M059J (cell line): ENCODE measurements around the gene ANKH. TPM values are rescaled to one million over a fixed set of nuclear protein-coding genes. Genes with fewer than 3 reads are reported as not detected.
A peak's percentile ranks its signal among the peaks of the same experiment; 100 is the strongest.
"Not testable (repeated sequence)": the region's sequence is repeated elsewhere in the genome, so short reads cannot be mapped to it uniquely, and the experiment has no call there.

Experiments
- DNase-seq: peaks from one replicate; pipeline ENCODE4 v3.0.0-alpha.2; 2012; ENCODE audit warnings: low read depth
- total RNA-seq: library from RNA; depleted of rRNA; stranded (reverse); fragments of >200 nt; shearing (Covaris generic); gene quantifications from 2 replicates; pipeline ENCODE4 v1.2.3, GENCODE V29; 2014

ANKH gene
- total RNA-seq, 1 experiment from 2014 or later: 20.8 TPM

DNA sequence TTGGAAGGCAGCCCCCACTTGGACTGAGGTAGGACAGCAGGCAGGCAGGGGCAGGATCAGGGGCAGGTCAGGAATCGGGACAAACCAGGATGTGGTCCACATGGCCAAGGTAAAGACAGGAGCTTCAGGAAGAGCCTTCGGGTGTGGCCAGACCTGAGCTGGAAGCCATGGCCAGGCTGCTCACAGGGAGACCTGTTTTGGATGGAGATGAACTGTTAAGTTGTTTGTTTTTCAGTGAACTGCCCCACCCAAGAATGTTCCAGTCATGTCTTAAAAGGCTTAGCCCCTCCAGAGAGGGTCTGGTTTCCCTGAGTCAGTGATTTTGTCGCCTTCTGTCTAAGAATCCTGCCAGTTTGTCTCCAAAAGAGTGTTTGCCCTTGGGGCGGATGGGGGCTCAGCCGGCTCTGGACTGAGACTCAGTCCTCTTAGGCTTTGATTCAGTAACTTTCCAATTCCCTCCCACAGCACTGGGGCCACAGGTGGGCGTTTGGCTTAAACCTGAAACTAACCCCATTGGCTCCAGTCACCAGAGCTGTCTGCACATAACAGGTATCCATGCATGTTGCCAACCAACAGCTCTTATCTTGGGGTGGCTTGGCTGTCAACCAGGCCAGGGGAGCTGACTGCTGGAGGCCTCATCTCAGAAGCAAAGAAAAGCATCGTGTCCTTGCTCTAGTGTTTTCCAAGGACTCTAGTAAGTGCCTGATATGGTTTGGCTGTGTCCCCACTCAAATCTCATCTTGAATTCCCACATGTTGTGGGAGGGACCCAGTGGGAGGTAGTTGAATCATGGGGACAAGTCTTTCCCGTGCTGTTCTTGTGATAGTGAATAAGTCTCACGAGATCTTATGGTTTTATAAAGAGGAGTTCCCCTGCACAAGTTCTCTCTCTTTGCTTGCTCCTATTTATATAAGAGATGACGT lies 11.3 kb upstream of the ANKH start:
- no peak for DNase-seq

DNA sequence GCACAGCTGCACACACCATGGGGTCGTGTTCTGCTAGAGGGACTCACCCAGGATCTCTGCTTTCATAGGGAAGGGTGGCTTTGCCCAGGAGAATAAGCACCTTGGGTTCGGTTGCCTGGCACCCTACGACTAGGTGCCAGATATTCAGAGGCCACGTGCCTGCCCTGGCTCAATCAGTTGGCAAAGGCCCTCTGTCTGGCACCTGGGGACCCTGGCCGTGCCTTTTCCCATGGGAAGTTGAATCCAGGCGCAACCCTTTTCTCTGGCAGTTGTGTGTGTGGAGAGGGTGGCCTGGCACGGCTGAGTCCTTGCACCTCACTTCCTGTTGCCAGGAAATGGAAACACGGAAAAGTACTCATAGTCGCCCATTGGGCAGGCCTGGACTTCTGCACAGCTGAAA lies 10.2 kb upstream of the ANKH start:
- DNase-seq: no peak

DNA sequence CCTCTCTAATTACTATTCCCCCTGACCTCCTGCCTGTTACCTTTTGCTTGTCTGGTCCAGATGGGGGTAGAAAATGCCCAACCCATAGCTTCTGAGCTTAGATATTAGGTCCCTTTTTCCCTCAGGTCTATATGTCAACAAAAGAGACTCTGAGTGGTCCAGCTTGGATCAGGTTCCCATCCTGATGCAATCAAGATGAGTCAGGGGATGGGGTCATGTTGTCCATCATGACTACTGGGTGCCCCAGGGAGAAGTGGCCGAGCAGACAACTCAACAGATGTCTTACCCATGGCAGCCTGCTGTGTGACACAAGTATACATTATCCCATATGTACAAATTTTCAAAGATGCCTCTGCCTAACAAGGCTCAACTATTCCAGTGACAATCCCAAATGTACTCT lies 9.1 kb upstream of the ANKH start:
- DNase-seq: peak; percentile 34

DNA sequence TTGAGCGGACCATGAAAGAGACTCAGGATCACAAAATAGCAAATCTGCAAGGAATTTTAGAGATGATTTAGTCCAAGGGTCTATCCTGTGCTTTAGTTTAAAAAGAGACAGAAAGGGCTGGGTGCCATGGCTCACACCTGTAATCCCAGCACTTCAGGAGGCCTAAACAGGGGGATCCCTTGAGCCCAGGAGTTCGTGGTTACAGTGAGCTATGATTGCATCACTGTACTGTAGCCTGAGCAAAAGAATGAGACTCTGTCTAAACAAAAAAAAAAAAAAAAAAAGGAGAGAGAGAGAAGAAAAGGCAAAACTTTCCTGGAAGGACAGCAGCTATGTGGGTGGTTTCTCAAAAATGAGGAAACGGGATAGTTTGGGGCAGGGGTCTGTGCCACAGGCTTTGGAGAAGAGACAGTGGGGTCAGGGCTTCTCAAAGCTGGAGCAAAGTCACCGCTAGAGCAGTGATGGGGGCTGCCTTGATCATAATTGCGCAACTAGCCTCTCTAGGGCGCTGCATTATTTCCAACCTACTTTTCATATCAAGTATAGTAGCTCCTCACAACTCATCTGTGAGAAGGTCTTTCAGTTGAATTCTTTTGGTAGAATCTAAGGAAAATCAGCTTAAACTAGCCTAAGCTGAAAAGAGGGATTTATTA lies 8.5 kb upstream of the ANKH start:
- no peak for DNase-seq

DNA sequence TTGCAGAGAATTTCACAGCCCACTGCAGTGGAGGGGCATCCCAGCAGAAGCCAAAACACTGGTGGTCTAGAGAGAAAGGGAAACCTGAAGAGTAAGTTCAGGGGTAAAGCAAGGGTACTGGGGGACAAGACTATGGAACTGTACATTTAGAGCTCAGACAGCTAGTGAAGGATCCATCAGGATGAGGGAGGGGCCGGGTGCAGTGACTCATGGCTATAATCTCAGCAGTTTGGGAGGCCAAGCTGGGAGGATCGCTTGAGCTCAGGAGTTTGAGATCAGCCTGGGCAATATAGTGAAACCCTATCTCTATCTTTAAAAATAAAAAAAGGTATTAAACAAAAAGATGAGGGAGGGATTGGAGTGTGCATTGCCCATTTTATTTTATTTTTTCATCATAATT lies 7.8 kb upstream of the ANKH start:
- peak; percentile 19 for DNase-seq

DNA sequence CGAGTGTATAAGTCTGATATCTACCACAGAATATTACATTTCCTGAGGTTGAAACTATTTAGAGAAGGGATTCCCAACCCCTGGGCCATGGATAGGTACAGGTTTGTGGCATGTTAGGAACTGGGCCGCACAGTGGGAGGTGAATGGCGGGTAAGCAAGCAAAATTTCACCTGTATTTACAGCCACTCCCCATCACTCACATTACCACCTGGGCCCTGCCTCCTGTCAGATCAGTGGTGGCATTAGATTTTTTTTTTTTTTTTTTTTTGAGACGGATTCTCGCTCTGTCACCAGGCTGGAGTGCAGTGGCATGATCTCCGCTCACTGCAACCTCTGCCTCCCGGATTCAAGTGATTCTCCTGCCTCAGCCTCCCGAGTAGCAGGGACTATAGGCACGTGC lies 6.6 kb upstream of the ANKH start:
- not testable (repeated sequence) for DNase-seq

DNA sequence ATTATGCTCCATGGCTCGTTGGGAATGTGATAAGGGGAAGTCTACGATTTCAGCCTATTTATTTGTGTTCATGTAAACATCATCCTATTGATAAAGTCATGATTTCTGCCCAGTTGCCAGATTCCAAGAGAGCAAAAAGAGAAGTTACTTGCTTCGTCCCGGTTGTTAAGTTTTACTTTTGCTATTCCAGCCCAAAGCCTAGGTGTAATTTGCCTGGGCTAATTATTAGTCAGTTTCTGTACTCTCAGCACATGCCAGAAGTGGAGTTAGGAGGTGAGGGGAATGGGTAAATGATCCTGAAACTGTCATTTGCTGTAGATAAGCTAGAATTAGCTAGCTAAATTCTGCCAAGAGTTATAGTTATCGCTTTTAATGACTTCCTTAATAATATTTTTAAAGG lies 4.5 kb upstream of the ANKH start:
- DNase-seq: no peak

DNA sequence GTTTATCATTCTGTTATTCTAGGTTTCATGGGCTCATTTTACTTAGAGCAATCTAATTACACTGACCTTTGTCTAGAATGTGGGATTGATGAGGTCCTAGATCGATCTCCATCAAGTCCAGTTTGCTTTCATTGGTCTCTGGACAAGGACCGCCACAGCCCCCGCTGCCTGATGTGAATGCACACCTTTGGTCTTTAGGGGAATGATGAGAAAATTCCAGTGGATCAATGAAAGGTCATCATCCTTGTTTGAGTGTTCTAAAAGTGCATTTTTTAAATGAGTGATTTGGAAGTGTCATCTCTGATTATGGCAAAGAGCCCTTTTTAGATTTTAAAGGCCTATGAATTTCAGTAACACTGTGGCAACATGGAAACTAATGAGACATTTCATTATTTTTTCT lies 2.2 kb upstream of the ANKH start:
- DNase-seq: no peak

DNA sequence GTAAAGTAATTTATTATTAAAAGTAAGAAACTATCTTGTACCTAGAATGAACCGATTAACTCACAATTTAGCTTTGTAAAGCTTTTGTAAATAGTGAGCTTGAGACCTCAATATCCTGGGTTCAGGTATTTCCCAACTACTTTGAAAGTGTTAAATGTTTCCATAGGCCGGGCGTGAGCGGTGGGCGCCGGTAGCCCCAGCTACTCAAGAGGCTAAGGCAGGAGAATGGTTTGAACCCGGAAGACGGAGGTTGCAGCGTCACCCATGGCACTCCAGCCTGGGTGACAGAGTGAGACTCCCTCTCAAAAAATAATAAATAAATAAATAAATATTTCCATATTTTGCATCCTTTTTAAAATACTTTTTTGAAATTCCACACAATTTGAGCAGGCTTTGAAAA lies 1.5 kb upstream of the ANKH start:
- no peak for DNase-seq

DNA sequence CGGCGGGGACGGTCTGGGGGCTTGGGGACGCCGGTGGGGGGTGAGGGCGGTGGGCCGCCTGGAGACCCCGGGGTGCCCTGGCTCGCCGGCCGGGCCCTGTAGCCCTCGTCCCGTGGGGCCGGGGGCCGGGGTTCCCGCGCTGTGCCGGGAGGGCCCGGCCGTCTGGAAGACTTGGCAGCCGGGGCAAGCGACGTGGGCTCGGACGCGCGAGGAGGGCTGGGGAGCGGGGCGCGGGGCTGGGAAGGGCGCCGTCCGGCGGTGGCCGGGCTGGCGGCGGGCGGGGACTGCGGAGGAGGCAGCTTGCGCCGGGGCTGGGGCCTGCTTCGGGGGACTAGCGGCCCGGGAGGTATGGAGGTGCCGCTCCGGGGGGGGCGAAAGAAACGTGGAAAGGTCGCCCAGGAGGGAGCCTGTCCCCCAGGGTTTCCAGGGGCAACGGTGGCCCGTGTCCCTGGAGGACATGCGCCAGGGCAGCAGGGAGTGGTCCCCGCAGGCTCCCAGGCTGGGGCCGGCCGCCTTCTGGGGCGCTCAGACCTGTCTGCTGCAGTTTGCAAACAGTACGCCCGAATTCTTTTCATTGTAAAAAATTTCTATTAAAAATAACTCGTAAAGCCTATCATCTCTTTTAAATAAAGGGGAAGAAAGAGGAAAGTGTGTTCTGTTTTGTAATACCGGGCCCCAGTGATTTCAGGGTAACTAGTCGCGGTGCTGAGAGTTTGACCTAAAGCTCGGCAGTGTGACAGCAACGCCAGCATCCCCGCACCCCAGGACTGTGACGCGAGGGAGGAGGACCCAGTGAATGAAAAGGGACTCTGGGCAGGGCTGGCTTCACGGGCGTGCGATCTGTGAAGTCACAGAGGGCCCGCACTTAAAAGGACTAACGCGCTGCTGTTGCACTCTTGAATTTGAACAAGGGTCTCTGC lies 752 bp upstream of the ANKH start:
- DNase-seq: peak; percentile 49

DNA sequence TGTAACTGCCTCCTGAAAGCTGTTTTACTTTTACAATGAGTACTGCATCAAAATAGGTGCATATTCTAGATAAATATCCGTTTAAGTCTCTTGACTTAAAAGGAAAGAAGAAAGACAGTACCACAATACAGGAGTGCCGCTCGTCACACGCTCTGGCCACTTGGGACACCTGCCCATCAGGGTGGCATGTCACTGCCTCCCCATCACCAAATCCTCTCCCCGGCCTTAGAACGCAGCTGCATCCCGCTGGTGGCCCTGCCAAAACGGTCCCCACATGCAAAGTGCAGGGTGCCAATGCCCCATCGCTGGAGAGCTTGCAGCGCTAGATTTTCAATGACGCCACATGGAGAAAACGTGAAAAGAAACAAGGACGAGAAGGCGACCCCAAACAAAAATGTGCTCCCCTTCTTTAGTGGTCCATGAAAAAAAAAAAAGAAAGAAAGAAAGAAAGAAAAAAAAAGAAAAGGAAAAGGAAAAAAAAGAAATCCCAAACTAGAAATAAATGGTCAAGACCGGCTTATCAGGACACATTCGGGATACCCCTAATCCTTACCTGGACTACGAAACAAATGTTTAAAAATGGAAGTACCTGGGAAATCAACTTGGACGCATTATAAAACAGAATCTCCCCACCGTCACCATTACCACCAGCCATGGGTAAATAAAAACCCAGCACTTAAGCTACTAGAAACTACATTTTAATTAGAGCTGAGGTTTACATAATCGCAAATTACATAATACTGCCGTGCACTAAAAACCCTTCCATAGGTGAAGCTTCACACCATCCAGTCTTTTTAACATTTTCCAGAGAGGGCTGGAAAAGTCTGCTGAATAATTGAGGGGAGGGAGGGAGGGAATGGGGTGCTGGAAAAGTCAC lies 1.0 kb downstream of the ANKH start:
- DNase-seq: peak; percentile 19

DNA sequence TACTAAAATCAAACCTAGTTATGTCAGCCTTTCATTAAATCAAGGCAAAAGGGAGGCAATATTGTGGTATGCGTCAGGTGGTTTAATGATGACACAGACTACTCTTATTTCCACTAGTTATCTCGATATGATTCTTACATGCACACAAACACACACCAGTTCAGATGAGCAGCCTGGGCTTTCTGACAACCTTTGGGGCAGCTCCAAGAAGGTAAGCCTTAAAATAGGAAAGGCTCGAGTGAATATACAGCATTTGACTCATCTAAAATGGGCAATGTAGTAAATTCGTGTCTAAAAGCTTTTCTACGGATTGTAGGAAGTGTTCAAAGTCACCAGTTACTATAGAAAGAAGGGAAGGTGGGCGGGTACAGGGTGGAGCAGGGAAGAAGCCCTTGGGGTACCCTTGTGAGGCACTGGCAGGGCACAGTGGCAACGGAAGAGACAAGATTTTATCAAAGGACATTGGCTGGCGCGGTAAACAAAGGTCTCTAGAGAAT lies 1.9 kb downstream of the ANKH start:
- no peak for DNase-seq

DNA sequence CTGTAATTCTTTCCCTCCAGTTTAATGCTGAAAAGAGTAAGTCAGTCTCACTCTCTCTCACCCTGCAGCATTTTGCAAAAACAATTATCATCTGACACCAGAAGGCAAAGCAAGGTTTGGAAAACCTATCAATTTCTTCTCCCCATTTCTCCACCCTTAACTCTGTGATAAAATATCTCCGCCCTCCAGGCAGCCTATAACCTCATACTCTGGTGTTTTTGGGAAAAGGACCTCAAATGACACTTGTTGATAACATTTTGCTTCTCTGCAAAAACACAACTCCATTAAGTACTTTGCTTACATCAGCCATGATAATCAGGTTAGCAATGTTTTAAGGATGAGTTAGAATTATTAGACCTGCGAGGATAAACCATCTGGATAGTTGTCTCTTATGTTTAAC lies 2.3 kb downstream of the ANKH start:
- DNase-seq: no peak

DNA sequence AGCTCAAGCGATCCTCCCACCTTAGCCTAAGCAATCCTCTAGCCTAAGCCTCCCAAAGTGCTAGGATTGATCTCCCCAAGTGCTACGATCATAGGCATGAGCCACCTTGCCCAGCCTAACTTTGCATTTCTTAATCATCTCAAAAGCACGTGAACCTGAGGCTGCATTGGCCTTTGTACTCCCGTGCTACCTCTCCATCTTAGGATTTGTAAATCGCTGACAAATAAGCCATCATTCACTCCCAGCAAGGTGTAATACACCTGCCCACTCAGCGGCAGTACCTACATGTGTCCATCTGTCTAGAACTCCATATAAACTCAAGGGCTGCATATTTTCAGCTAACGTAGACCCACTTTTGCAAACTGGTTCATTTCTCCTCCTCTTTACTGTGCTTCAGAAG lies 2.8 kb downstream of the ANKH start:
- DNase-seq: no peak

DNA sequence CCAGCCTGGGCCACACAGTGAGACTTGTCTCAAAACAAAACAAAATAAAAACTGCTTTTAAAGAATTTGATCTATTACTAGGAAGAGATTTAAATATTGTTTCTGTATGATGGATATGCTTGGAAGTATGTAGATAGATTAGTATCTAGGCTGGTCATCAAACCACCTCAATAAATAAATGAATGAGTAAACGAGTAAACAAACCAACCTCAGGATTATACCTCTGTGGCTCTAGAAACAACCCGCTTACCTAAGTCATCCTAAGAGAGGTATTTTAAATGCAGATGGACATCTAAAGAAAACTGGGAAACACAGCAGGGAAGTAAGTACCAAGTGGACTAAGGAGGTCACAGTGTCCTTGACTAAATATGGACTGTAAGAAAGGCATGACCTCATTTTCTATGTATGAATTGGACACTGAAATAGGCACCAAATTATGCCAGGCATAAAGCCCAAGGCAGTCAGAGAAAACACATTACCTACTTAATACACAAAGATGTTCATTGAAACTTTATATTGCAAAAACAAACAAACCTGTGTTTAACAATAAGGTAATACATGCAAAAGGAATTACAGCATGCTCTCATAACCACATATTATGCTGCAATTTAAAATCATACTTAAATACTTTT lies 7.3 kb downstream of the ANKH start:
- no peak for DNase-seq

DNA sequence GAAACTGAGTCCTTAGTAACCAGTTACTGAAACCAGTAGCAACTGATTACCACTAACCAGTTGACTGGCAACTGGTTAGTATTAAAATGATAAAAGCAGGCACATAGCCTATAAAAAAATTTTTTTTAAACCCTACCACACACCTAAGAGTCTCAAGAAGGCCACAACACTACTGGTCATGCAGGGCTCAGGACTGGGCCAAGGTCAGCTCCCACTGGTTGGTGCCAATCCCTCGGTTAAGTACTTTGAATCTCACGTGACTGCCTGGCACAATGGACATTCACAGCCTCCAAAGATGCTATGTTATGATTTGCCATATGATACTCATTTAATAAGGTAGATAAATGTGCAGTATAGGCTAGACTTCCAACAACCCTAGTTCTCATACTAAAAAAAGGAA lies 8.5 kb downstream of the ANKH start:
- DNase-seq: no peak

DNA sequence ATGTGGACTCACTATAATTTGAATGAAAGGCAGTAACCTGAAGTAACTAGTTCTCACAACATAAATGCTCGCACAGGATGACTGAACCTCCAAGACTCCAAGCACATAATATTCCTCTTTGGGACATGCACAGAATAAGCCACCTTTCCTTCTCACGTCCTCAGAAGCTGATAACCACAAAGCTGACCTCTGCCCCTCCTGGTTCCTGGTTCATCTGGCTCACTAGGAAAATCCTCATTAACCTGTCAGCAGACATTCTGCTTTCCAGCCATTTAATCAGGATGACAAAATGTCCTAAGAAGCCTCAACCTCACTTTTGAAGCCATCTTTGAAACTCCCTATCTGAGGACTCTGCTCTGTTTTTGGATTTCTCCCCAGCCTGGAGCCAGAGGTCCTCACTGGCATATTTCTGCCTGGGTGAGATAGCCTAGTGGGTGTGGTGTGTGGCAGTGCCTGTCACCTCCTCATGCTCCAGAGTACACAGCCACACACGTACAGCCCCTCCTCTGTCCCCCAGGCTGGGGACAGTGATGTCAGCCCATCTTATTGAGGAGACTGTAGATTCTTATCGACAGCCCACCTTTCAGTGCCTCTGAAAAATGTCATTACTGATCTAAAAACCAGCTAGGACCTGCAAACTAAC lies 10.3 kb downstream of the ANKH start:
- DNase-seq: no peak

DNA sequence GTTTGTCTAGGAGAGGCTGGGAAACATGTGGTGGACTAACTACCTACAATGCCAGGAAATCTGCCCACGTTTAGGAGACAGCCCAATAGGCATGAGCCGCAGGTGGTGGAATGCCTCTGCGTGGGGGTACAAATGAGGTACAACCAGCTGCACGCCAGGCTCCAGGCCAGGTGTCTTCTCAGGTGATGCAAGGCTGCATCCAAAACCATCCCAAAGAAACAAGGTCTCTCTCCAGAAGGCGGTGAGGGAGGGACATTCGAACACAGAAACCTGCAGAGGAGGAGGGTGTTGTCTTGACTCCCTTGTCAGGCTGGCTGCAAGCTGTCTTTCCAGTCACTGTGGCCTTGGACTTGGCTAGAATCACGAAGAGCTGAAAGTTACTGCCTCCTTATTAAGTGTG lies 11.6 kb downstream of the ANKH start:
- no peak for DNase-seq

DNA sequence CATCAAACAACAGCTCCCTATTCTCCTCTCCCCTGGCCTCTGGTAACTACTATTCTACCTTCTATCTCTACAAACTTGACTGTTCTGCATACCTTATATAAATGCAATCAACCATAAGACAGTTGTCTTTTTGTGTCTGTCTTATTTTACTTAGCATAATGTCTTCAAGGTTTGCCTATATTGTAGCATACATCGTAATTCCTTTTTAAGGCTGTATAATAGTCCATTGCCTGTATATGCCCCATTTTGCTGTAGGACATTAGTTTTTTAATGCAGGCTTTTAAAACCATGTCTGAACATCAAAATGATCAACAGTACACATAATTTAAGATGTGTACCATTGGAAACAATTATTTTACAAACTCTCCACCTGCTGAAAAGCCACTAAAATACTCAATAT lies 12.4 kb downstream of the ANKH start:
- no peak for DNase-seq

DNA sequence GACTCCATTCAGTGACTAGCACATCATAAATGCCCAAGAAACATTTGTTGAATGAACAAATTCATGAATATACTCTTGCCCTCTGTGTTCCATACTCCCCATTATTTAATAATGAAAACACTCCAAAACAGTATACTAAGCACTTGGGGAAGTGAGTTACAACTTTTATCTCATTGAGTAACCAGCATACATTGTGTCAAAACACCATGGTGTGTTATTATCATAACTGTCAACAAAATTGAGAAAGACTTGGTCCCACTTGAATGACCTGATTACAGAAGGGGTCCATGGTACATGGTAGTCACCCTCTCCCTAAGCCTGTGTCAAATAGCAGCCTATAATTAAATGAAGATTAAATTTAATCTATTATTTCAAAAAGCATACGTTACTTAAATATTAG lies 16.2 kb downstream of the ANKH start:
- DNase-seq: no peak
